ENCODE data around the gene BAZ2A.

DNA sequence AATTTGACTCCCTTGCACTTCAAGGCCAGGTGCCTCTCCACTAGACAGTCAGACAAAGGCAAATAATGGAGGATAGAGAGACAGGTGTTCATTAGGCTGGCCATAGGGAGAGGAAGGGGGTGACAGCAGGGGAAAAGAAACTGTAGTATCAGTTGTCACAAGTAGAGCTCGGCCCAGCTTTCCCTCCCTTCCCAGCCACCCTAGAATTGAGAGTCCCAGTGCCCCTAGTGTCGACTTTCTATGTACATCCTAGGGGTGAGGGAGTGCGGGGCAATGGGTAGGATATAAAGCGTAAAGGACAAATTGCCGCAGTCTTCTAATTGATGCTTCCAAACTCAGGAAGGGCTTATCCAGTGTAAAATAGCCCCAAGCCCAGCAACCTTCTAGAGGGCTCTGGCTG lies 39.0 kb downstream of the BAZ2A start:
- TF ChIP-seq, protein P1, sequence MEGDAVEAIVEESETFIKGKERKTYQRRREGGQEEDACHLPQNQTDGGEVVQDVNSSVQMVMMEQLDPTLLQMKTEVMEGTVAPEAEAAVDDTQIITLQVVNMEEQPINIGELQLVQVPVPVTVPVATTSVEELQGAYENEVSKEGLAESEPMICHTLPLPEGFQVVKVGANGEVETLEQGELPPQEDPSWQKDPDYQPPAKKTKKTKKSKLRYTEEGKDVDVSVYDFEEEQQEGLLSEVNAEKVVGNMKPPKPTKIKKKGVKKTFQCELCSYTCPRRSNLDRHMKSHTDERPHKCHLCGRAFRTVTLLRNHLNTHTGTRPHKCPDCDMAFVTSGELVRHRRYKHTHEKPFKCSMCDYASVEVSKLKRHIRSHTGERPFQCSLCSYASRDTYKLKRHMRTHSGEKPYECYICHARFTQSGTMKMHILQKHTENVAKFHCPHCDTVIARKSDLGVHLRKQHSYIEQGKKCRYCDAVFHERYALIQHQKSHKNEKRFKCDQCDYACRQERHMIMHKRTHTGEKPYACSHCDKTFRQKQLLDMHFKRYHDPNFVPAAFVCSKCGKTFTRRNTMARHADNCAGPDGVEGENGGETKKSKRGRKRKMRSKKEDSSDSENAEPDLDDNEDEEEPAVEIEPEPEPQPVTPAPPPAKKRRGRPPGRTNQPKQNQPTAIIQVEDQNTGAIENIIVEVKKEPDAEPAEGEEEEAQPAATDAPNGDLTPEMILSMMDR (IDR thresholded peaks at IDR 0.05) = no peak
- no peak for TF ChIP-seq POLR2A (IDR thresholded peaks at IDR 0.05)
- TF ChIP-seq POLR2AphosphoS5 (IDR thresholded peaks at IDR 0.05) = no peak
- no peak for TF ChIP-seq EP300 (IDR thresholded peaks at IDR 0.05)

Data from sigmoid colon (tissue), 4 donors.